CD4-positive, alpha-beta T cell treated with Interleukin-12 subunit alpha and Interleukin-12 subunit beta, for 1 hour (primary cell): ENCODE data around the gene LRRC8E.
"Not testable (repeated sequence)": the region's sequence is repeated elsewhere in the genome, so short reads cannot be mapped to it uniquely, and the experiment has no call there.

Experiments used
- DNase-seq: peaks from one replicate; pipeline ENCODE4 v3.0.0-alpha.2; 2020

The LRRC8E gene

DNA sequence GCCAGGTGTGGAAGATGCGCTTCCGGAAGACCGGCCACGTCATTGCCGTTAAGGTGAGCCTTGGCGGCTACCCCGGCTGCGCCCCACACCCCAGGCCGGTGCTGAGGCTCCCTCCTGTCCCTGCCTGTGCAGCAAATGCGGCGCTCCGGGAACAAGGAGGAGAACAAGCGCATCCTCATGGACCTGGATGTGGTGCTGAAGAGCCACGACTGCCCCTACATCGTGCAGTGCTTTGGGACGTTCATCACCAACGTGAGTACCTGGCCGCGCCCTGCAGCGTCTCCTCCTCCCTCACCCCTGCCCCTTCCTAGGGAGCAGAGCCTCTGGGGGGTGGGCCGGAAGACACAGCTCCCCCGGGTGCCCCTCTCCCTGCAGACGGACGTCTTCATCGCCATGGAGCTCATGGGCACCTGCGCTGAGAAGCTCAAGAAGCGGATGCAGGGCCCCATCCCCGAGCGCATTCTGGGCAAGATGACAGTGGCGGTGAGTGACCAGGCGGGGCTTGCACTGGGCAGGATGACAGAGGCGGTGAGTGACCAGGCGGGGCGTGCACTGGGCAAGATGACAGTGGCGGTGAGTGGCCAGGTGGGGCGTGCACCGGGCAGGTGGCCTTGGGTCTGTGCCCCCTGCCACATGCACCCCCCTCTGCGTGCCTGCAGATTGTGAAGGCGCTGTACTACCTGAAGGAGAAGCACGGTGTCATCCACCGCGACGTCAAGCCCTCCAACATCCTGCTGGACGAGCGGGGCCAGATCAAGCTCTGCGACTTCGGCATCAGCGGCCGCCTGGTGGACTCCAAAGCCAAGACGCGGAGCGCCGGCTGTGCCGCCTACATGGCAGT is 22.2 kb downstream of the LRRC8E start:
- no peak for DNase-seq

DNA sequence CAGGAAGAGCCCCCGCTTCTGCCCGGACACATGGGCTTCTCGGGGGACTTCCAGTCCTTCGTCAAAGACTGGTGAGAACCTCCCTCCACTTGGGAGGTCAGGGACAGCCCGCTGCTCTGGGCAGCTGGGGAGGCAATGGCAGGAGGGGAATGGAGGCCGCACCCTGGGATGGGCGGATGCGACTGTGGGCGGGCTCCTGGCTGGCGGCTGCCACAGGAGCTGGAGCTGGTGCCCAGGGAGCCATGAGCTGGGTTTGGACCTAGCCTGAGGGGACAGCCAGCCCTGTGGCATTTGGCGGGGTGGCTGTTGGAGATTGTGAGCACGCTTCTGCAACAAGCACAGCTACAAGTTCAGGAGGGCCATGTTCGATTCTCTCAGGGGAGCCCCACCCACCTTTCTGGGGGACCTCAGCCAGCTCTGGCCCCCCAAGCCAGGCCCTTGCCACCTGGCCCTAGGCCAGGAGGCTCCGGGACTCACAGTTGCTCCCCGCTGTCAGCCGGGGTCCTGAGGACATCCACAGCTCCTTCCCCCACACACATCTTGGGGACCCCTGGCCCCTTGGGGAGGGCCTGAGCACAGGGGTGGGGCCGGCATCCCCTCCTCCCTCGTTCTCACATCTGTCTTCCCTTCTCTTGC is 23.3 kb downstream of the LRRC8E start:
- DNase-seq: no peak

DNA sequence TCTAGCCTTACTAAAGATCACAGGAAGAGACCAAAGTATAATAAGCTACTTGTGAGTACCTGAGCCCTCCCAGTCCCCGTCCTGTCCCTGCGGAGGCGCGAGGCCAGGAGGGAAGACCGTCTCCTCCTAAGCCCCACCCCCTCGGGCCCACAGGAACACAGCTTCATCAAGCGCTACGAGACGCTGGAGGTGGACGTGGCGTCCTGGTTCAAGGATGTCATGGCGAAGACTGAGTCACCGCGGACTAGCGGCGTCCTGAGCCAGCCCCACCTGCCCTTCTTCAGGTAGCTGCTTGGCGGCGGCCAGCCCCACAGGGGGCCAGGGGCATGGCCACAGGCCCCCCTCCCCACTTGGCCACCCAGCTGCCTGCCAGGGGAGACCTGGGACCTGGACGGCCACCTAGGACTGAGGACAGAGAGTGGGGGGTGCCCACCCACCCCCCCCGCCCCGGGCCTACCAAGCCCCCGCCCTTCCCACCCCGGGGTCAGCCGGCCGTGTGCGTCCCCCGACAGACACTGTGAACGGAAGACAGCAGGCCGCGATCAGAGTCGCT is 23.9 kb downstream of the LRRC8E start:
- DNase-seq: no peak

DNA sequence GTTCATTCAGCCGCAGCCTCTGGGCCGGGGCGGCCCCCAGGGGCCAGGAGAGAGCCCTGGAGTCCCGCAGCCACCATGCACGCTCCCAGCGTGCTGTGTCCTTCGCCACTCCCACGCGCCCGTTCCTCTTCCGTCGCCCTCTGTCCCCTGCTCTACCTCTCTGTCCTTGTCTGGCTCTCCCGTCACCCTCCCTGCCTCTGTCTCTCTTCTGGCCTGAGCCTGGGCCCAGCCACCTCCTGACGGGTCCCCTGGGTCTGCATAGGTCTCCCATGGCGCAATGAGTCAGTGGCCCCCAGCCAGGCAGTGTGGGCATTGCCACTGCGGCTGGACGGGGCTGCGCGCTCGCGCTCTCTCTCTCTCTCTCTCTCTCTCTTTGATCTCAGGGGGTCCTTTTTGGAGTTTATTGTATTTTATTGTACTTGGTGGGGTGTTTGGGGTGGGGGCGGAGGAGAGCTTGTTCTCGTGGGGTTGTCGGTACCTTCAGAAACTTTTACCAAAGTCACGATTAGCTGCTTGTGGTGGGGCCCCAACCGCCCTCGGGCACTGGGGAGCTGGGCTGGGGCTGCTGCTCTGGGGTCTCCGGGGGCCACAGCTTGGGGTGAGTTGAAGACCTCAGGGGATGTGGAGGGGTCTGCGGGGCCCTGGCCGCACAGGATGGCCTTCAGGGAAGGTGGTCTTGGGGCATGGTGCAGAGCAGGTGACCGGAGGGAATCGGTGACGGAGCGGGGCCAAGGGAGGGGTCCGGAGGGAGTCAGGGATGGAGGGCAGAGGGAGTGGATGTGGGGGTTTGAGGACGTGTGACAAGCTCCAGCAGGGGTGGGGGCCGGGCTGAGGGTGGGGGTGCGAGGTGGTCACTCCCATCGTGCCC is 24.6 kb downstream of the LRRC8E start:
- no peak for DNase-seq

DNA sequence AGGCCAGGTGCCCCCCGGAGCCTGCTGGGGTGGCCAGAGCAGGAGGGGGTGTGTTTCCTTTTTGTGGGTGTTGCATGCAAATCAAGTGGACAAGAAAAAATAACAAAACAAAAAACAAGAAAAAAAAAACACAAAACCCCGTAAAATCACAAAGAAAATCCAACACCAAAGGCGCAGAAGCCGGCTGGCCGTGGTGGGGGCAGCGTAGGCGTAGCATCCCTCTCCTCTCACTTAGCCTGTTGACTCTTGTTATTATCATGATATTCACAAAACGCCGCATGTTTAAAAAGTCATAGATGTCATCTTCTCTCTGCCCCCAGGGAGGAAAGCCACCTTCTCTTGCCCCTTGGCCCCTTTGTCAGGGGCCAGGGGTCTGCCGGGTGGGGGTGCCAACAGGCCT is 25.3 kb downstream of the LRRC8E start:
- DNase-seq: no peak

DNA sequence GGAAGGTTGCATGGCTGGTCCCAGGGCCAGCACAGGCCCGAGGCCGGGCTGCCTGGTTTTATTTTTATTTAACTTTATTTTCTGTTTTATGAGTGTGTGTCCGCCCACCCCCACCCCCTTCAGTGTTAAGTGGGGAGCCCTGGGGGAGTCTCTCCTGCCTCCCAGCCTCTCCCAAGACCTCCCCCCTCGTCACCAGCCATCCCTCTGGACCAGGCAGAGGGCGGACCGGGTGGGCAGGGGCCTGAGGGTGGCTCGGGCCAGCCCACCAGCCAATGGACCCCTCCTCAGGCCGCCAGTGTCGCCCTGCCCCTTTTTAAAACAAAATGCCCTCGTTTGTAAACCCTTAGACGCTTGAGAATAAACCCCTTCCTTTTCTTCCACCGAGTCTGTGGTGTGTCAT is 25.8 kb downstream of the LRRC8E start:
- DNase-seq: no peak

DNA sequence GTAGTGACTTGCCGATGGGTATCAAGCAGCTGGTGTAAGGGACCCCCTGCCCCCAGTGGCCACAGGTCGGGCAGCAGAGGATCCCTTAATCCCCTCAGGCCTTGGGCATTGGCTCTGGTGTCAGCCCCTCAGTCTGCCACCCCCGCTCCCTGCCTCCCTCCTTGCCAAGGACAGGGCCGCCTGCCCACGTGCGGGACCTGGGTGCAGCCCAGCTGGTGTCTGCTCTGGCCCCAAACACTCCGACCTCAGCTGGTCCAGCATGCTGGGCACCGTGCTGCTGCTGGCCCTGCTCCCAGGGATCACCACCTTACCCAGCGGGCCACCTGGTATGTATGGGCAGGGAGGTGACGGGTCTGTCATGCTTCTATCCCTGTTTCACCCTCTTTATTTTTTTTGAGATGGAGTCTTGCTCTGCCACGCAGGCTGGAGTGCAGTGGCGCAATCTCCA is 26.3 kb downstream of the LRRC8E start, which contains the start of gene TGFBR3L:
Gene TGFBR3L, plus strand, starts transcription at position 233 of the 448 bp plus-strand sequence.
- DNase-seq: no peak

DNA sequence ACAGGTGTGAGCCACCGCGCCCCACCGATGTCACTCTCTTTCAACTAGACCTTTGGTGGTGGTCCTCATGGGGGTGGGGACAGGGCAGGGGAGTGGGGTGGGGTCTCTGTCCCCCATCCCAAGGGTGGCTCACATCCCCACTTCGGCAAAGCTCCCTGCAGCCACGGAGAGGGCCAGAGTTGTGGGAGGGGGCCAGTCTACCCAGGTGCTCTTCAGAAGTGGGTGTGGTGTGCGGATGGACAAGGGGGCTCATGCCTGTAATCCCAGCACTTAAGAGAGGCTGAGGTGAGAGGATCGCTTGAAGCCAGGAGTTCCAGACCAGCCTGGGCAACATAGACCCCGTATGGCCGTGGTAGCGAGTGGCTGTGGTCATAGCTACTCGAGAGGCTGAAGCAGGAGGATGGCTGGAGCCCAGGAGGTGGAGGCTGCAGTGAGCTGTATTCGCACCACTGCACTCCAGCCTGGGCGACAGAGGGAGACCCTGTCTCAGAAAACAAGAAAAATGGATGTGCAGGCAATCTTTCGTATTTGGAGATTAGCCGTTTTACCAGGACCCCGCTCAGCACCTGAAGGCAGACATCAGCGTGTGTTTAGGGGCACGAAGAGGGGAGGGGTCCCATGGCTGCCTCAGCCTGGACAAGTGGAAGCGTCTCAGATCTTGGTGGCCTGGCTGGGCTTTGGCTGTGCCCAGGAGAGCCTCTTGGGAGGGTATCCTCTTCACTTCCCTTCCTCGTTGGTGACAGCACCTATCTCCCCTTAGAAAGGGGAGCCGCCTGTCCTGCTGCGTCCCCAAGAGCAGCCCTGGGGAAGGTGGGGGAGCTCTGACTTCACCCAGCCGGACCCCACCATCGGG is 27.2 kb downstream of the LRRC8E start:
- DNase-seq: no peak

DNA sequence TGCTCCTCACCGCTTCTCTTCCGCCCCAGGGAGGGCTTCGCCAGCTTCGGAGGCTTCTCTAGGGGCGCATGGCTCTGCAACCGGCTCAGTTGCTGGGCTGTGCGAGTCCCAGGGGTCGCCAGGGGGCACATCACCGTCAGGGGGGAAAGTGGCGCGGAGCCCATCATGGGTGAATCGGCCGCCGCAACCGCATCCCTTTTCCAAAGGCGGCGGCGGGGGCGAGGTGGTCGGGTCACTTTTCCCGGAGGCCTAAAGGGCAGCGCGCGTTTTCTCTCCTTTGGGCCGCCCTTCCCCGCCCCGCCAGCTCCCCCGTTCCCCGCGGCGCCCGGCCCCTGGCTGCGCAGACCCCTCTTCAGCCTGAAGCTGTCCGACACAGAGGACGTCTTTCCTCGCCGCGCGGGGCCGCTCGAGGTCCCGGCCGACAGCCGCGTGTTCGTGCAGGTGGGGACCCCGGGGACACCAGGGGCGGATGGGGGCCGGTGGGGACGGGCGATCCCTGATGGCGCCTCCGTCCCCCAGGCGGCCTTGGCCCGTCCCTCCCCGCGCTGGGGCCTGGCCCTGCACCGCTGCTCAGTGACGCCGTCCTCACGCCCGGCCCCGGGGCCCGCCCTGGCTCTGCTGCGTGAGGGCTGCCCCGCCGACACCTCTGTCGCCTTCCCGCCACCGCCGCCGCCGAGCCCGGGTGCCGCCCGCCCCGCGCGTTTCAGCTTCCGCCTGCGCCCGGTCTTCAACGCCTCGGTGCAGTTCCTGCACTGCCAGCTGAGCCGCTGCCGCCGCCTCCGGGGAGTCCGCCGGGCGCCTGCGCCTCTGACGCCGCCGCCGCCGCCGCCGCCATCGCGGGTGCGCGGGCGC is 28.0 kb downstream of the LRRC8E start:
- DNase-seq: peak; percentile 68

DNA sequence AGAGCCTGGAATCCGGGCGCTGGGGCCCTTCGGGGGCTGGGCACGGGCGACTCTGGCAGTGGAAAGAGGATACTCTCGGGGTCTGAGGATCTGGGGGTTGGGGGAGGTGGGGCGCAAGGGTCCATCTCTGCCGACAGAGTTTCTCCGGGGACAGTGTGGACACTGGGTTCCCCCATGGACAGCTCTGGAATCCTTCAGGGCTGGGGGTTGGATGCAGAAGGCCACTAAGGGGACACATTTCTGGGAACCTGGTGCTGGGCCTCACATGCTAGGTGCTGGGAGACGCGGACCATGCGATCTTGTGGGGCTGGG is 28.6 kb downstream of the LRRC8E start:
- DNase-seq: no peak

DNA sequence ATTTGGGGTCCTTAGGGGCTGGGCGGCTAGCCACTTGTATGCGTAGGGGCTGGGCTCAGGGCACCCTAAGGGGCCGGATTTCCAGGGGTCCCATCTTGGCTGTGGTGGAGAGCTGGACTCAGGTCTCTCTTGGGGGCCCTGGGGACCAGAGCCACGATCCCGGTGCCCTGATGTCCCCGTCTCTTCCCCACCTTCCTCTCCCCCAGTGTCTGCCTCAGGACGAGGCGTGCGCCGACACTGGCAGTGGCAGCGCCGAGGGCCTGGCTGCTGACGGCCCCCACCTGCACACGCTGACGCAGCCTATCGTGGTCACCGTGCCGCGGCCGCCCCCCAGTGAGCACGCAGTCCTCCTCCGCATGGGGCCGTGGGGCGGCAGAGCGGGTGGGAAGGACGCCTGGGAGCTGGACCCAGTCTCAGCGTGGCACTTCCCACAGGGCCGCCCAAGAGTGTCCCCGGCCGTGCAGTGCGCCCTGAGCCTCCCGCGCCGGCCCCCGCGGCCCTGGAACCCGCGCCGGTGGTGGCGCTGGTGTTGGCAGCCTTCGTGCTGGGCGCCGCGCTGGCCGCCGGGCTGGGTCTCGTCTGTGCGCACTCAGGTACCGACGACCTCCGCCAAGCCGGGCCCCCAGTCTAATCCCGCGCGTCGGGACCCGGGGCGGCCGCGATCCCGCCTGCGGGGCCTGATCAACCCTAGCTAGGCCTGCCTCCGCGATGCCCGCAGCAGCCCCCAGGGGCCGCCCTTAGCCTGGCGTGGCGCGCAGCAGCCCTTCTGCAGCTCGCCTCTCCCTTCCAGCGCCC is 29.2 kb downstream of the LRRC8E start:
- DNase-seq: peak; percentile 68

DNA sequence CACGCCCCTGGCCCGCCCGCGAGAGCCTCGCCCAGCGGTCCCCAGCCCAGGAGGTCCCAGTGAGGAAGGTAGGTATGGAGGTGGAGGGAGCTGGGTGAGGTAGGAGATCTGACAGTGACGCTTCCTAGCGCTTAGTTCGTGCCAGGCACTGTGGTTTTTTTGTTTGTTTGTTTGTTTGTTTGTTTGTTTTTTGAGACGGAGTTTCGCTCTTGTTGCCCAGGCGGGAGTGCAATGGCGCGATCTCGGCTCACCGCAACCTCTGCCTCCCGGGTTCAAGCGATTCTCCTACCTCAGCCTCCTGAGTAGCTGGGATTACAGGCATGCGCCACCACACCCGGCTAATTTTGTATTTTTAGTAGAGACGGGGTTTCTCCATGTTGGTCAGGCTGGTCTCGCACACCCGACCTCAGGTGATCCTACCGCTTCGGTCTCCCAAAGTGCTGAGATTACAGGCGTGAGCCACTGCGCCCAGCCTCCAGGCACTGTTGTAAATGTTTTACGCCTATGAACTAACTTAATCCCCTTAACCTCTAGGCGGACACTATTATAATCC is 29.8 kb downstream of the LRRC8E start:
- DNase-seq: not testable (repeated sequence)

DNA sequence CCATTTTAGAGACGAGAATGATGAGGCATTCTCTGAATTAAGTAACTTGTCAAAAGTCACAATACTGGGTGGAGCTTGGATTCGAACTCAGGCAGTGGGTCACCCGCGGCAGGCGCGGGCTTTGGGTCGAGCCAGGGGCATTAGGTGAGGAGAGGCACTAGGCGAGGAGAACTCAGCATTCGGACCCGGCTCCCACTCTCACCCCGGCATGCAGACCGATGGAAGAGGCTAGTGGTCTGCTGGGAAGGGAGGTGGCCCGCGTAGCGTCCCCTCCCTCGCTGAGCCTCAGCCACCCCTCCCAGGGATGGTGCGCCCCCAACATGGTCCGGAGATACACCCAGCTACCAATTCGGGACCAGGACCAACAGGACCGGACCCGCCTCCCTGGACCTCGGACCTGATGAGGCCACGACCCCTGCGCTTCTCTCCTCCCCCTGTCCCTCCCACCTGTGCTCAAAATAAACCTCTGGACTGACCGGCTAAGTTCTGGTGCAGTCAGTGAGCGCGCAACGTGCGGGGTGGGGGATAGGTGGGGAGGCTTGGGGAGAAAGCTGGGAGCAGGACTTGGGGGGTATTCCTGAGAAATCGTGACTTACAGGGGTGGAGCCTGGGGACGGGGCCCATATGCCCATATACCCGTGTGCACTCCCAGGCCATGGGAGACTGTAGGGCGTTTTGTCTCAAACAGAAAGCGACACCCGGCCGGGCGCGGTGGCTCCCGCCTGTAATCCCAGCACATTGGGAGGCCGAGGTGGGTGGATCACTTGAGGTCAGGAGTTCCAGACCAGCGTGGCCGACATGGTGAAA is 30.5 kb downstream of the LRRC8E start:
- DNase-seq: no peak

DNA sequence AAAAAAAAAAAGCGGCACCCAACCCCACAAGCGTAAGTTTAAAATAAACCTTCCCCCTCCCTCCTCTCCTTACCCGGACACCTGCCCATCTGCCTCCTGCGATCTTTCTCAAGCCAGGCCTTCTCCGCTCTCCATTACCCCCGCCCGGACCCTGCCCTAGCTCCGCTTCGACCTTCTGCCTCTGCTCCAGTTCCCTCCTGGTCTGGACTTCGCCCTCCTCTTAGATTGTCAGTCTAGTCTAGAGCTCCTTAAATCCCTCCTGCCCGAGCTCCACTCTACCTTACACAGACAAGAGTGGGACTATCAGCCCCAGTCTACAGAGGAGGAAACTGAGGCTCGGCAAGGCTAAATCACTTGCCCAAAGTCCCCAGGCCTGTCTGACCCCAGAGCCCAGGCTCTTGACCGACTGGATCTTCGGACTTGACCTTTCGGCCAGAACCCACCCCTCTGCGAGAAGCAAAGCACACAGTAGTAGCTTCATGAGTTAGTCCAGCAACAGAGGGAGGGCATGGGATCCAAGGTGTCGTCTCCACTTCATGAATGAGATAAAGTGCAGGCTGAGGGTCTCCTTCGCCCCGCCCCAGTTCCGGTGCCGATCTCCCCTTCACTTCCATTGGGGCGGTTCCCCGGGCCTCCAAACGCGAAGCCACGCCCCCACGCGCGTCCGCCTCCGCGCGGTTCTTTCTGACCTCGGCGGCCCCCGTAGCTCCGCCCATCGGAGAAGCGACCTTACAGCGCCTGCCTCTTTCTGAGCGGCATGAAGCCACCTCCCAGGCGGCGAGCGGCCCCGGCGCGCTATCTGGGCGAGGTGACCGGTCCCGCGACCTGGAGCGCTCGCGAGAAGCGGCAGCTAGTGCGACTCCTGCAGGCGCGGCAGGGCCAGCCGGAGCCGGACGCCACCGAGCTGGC is 31.6 kb downstream of the LRRC8E start, which contains the start of gene SNAPC2:
Gene SNAPC2, plus strand, starts transcription at position 729 of the 909 bp plus-strand sequence. Its CDS starts 29 bp downstream, at position 758.
- peak; percentile 97 for DNase-seq

DNA sequence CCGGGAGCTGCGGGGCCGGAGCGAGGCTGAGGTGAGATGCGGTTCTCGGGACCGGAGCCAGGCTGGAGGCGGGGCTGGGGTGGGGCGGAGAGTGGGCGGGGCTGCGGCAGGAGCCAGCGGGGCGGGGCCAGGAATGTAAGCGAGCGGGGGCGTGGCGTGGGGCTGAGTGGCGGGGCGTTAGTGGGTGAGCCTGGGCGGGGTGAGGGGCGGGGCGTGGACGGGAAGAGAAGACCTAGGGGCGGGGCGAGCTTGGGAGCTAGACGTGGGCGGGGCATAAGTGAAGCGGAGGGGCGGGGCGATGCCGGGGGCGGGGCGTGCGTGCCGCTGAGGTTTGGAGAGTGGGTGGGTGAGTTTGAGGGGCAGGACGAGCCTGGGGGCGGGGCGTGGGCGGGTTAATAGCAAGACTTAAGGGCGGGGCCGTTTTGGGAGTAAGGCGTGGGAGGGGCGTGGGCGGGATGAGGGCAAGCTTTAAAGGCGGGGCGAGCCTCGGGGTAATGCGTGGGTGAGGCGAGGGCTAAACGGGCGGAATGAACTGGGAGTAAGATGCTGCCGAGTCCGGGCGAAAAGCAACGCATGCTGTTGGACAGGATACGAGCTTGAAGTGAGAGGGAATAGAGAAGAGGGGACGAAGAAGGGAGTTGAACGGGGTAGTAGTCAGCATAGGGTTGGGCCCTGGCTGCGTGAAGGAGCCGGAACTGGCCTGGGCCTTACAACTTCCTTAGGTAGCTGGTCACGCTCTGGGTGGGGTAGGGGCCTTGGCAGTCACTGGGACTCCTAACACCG is 32.4 kb downstream of the LRRC8E start:
- peak; percentile 99 for DNase-seq

DNA sequence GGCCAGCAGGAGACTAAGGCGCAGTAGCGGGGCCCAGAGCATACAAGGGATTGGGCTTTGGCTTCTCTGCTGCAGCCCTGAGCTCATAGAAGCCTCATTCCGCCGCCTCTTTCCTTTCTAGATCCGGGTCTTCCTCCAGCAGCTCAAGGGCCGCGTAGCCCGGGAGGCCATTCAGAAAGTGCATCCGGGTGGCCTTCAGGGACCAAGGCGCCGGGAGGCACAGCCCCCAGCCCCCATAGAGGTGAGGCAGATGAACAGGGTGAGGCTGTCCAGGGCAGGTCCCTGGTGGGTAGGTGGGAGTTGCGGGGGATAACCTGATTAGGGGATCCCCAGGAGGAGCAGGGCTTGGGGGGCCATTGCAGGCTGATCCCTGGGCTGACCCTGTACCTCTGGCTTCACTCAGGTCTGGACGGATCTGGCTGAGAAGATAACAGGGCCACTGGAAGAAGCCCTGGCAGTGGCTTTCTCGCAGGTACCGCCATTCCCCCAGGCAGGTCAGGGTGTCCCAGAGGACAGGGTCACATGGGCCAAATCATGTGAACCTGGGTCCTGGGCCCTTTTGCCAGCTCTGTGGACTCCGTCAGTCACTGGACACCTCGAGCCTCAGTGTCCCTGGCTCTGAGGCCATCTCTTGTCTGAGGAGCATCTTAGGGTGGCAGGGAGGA is 33.1 kb downstream of the LRRC8E start:
- DNase-seq: no peak
